ENCODE results near the gene DLD.

DLD gene

DNA sequence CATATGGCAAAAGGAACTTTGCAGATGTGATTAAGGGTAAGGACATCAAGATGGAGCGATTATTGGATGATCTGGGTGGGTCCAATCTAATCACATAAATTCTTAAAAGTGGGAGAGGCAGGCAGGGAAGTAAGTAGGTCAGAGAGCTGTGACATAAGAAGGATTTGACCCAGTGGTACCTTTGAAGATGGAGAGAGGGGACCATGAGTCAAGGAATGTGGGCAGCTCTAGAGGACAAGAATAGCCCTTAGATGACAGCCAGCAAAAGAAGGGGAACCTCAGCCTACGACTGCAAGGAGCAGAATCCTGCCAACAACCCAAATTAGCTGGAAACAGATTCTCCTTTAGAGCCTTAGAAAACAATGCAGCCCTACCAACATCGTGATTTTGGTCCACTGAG, 77.5 kb downstream of the DLD start:
- no peak for DNase-seq (ENCODE audit: low read depth in 2 of 3, low spot score in 2 of 3)

DNA sequence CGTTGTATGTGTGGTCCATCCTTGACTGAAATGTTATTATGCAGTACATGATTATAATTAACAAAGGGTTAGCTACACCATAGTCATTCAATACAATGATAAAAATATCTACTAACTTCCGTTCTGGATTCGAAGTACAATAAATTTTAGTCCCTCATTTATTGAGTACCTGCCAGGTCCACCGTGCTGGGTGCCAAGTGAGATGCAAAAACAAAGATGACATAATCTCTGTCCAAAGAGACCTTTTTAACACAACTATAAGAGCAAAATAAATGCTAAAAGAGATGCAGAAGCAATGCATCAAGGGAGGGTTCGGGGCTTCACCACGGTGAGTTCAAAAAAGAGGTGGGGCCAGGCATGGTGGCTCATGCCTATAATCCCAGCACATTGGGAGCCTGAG, 78.9 kb downstream of the DLD start:
- no peak for DNase-seq (ENCODE audit: low read depth in 2 of 3, low spot score in 2 of 3)

Measured in activated CD8-positive, alpha-beta memory T cell treated with anti-CD3 and anti-CD28 coated beads for 48 hours (primary cell).